Measurements from ENCODE around the gene KCNQ1OT1.

- no peak for TF ChIP-seq CTCF (IDR thresholded peaks at IDR 0.05)
- no peak for TF ChIP-seq POLR2A (IDR thresholded peaks at IDR 0.05)
These were observed 30.9 kb downstream of the KCNQ1OT1 start for GRCh38 chr11:2668876-2669275.

All from adrenal gland (tissue), 5 donors.